SW480 (cell line): ENCODE measurements around the gene PTGDR2.

Experiments used
- DNase-seq: peaks from one replicate; pipeline ENCODE4 v3.0.0-alpha.2; 2016; ENCODE audit warnings: low spot score

The PTGDR2 gene

GRCh38 chr11:60809691-60810090 lies 46.1 kb downstream of the PTGDR2 start:
- peak; percentile 10 for DNase-seq

DNA sequence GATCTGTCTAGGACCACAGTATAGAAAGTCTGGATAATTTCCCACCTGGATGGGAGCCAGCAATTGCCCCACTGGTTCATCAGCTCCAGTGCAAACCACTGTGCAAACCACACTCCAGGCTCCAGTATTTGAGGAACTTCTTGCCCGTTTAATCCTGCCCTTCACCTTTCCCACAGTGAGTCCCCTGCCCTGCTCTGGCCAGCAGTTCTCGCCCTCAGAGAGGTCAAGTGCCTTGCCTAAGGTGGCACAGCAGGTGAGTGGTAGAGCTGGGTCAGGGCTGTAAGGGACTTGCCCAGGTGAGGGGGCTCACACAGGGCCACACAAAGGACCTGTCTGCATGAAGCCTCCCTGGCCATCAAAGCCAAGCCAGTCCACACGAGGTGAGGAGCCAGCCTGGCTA lies 46.5 kb downstream of the PTGDR2 start:
- DNase-seq, result no peak

GRCh38 chr11:60803273-60803936 lies 52.3 kb downstream of the PTGDR2 start:
- no peak for DNase-seq

- no peak for DNase-seq
Observed at GRCh38 chr11:60801194-60801593, 54.6 kb downstream of the PTGDR2 start.
